Ectodermal cell (in vitro differentiated cells): ENCODE data around the gene ACAT2.
"Not testable (repeated sequence)": the region's sequence is repeated elsewhere in the genome, so short reads cannot be mapped to it uniquely, and the experiment has no call there.

ENCODE experiments used
- H3K27ac ChIP-seq: 2 replicates; pipeline ENCODE4 v1.7.0; 2013; ENCODE audit warnings: mild to moderate bottlenecking, low read depth, low read length; ENCODE audit not compliant: insufficient read depth, poor library complexity, severe bottlenecking
- H3K27me3 ChIP-seq: 2 replicates; pipeline ENCODE4 v1.7.0; 2013; ENCODE audit warnings: mild to moderate bottlenecking, low read length; ENCODE audit not compliant: insufficient read depth, control insufficient read depth, poor library complexity, severe bottlenecking
- H3K36me3 ChIP-seq: one replicate; pipeline ENCODE4 v1.7.0; 2013; ENCODE audit warnings: low read length; ENCODE audit not compliant: control insufficient read depth, insufficient read depth
- H3K4me1 ChIP-seq: one replicate; pipeline ENCODE4 v1.7.0; 2013; ENCODE audit warnings: low read length; ENCODE audit not compliant: control insufficient read depth, insufficient read depth
- H3K4me3 ChIP-seq: 2 replicates; pipeline ENCODE4 v1.7.0; 2013; ENCODE audit warnings: low read depth, low read length, control low read depth; ENCODE audit not compliant: insufficient read depth
- H3K9me3 ChIP-seq: 2 replicates; pipeline ENCODE4 v1.7.0; 2013; ENCODE audit warnings: mild to moderate bottlenecking, low read length, moderate library complexity; ENCODE audit not compliant: control insufficient read depth
- WGBS, 2 experiments: methylation state at CpG; one replicate each; pipeline ENCODE4 v1.1.7; 2013; ENCODE audit warnings: missing lambda C conversion rate in 2 of 2; 5-methylcytosine and 5-hydroxymethylcytosine counted together

ACAT2 gene

DNA sequence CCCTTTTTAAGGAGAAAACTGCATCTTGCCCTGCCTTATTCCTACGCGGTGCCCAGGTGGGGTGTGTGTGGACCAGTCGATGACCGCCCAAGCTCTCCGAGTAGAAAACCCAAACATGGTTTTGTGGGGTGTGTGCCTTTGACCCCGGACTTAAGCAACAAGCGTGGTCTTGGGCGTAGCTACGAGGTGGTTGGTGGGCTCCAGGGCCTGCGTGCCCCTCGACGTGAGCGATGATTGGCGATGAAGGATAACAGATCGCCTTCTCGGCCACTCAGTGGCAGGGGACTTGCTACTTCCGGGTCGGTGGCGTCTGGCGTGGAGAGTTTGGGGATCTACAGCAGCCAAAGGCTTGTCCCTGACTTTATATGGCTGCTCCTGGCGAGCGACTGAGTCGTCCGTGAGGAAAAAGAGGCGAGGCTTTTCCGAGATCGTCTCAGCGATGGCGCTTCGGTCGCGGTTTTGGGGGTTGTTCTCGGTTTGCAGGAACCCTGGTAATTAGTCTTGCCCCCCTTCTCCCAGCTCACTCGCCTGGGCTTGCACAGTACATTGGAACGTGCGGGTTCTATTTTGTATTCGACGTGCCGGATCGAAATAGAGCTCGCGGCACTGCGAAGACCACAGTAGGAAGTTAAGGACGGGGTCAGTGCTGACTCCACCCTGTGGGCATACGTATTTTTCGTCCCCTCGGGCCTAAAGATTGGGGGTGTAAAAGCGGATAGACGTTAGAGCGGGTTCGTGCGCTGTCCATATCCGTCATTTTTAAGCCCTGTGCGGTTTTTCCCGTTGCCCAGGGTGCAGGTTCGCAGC, 28.5 kb downstream of the ACAT2 start, which contains the start of gene MRPL18:
Gene MRPL18 (plus strand): TSS at position 319 of the 807 bp plus-strand sequence. CDS start 121 bp downstream, at position 440.
- peak within 1 kb of the TSS; percentile 91 for H3K27ac ChIP-seq
- H3K4me3 ChIP-seq = peak within 1 kb of the TSS; percentile 68
- peaks cover 10% of the 10 kb centered on the region for H3K36me3 ChIP-seq
- H3K4me1 ChIP-seq = peaks cover 7% of the 10 kb centered on the region
- H3K27me3 ChIP-seq = no peaks in the 10 kb centered on the region
- H3K9me3 ChIP-seq = no peaks in the 10 kb centered on the region
- 0% methylated on average over 56 of the region's 56 CpGs for WGBS, 2 experiments

DNA sequence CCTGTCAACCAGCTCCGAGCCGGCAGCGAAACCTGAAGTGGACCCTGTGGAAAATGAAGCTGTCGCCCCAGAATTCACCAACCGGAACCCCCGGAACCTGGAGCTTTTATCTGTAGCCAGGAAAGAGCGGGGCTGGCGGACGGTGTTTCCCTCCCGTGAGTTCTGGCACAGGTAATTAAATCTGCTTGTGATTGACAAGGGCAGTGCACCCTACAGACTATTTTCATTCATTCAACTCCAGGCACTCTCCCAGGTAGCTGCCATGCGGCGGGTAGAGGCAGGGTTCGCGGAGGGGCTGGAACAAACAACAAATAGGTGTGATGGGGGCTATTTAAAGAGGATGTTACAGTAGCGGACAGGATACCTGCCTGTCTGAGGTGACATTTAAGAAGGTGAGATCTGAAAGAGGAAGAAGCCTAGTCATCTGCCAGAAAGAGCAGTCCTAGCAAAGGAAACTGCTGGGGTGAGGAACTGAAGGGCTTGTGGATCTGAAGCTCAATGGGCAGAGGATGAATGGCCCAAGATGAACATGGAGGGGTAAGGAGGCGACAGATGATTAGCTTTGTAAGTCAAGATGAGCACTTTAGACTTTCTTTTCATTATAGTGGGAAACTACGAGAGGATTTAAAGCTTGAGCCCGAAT, 29.2 kb downstream of the ACAT2 start:
- WGBS, 2 experiments = 19 to 21% methylated on average over 18 of the region's 18 CpGs
- H3K36me3 ChIP-seq = peaks cover 6% of the 10 kb centered on the region
- H3K27ac ChIP-seq = no peak overlapping the region
- peak overlapping the region; percentile 68 for H3K4me3 ChIP-seq
- no peaks in the 10 kb centered on the region for H3K27me3 ChIP-seq
- no peaks in the 10 kb centered on the region for H3K9me3 ChIP-seq
- H3K4me1 ChIP-seq = peaks cover 7% of the 10 kb centered on the region

DNA sequence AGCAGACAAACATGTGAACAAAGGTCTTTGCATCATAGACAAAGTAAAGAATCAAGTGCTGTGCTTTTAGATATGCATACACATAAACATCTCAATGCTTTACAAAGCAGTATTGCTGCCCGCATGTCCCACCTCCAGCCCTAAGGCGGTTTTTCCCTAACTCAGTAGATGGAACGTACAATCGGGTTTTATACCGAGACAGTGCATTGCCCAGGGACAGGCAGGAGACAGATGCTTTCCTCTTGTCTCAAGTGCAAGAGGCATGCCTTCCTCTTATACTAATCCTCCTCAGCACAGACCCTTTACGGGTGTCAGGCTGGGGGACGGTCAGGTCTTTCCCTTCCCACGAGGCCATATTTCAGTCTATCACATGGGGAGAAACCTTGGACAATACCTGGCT, 33.1 kb downstream of the ACAT2 start:
- H3K9me3 ChIP-seq, H3K27ac ChIP-seq, H3K27me3 ChIP-seq, H3K4me3 ChIP-seq, H3K4me1 ChIP-seq: not testable (repeated sequence)
- 88 to 92% methylated on average over 8 of the region's 8 CpGs for WGBS, 2 experiments
- H3K36me3 ChIP-seq = peaks cover 18% of the 10 kb centered on the region

DNA sequence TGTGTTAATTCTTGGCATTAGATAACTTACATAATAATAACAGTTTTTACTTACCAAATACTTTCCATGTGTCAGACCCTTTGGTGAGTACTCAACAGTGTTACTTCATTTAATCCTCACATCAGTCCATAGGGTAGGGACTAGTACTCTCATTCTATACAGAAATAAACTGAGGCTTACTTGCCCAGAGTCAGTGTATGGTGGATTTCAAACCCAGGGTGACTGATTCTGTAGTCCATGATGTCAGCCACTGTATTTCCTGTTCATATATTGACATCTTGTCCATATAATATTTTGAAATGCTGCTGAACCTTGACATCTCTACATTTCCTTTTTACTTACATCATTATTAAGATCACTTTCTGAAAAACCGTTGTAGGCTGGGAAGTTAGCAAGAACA, 35.7 kb downstream of the ACAT2 start:
- Histone ChIP-seq H3K36me3 (peaks cover 18% of the 10 kb centered on the region), H3K27ac (no peak overlapping the region), H3K4me1 (no peaks in the 10 kb centered on the region), H3K4me3 (no peak overlapping the region), H3K27me3 (no peaks in the 10 kb centered on the region), H3K9me3 (no peaks in the 10 kb centered on the region)
- 0 to 8% methylated on average over 1 of the region's 1 CpG for WGBS, 2 experiments

DNA sequence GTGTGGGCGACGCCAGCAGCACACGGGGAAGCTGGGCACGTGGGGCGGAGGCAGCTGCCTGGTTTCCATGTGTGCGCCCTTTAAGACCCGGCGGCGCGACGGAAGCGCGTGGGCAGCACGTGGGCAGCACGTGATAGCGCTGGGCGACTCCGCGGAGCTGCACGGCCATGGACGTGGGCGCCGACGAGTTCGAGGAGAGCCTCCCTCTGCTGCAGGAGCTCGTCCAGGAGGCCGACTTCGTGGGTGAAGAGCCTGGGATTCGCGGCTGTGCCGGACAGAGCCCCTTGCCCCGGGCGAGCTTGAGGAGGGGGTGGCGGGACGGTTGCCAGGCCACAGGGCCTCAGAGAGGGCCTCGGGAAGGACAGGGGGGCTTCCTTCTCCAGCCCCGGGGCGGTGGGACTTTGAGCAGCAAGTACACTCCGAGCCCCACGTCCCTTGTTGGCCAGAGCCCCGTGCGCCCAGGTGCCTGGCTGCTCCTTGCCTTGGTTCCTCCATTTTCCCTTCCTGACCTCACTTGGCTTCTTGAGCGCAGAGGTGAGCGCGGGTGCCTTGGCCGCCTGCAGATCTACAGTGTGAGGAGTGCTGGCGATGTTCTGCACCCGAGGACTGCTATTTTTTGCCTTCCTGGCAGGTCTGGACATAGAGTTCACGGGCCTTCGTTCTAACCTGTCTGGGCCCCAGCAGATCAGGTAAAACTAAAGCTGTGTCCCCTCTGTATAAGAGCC, 38.5 kb downstream of the ACAT2 start, which contains the start of gene PNLDC1:
Gene PNLDC1 (plus strand): TSS at position 136 of the 725 bp plus-strand sequence. CDS start 32 bp downstream, at position 168.
- H3K27ac ChIP-seq = no peak within 1 kb of the TSS
- no peaks in the 10 kb centered on the region for H3K4me1 ChIP-seq
- no peaks in the 10 kb centered on the region for H3K27me3 ChIP-seq
- no peak within 1 kb of the TSS for H3K4me3 ChIP-seq
- no peaks in the 10 kb centered on the region for H3K9me3 ChIP-seq
- 95% methylated on average over 50 of the region's 50 CpGs for WGBS, 2 experiments
- H3K36me3 ChIP-seq = peaks cover 13% of the 10 kb centered on the region

DNA sequence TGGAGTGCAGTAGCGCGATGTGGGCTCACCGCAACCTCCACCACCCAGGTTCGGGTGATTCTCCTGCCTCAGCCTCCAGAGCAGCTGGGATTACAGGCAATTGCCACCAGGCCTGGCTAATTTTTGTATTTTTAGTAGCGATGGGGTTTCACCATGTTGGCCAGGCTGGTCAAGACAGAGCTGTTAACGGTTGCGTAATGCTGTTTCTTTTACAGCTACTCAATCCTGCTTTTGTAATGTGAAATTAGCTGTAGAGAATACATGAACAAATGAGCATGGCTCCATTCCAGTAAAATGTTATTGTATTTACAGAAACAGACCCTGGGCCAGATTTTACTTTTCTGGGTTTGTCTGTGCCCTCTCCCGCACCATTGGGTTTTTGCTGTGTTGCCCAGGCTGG, 40.1 kb downstream of the ACAT2 start:
- peaks cover 13% of the 10 kb centered on the region for H3K36me3 ChIP-seq

DNA sequence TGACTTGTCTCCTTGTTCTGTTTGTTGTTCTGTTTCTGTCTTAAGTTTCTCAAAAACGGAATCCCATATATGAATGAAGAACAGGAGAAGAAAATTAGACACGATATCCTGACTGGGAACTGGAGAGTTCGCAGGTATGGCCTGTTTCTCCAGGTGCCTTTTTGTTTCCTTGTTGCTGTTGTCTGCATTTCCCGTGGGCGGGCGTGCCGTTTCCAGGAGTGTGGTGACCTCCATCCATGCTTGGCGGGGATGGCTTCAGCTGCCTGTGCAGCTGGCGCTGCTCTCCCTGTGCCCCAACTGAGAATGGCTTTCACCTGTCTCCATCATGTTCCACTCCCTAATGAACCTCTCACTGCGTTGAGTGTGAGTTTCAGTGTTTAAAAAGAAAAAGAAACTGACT, 42.7 kb downstream of the ACAT2 start:
- H3K27ac ChIP-seq = no peak overlapping the region
- 95% methylated on average over 10 of the region's 10 CpGs for WGBS, 2 experiments
- H3K27me3 ChIP-seq = no peaks in the 10 kb centered on the region

More for the DNA sequence above, 40.1 kb downstream of the ACAT2 start:
- Histone ChIP-seq H3K4me1 (no peaks in the 10 kb centered on the region), H3K27ac (no peak overlapping the region), H3K9me3 (no peaks in the 10 kb centered on the region), H3K4me3 (no peak overlapping the region), H3K27me3 (no peaks in the 10 kb centered on the region)
- 92 to 93% methylated on average over 8 of the region's 8 CpGs for WGBS, 2 experiments

DNA sequence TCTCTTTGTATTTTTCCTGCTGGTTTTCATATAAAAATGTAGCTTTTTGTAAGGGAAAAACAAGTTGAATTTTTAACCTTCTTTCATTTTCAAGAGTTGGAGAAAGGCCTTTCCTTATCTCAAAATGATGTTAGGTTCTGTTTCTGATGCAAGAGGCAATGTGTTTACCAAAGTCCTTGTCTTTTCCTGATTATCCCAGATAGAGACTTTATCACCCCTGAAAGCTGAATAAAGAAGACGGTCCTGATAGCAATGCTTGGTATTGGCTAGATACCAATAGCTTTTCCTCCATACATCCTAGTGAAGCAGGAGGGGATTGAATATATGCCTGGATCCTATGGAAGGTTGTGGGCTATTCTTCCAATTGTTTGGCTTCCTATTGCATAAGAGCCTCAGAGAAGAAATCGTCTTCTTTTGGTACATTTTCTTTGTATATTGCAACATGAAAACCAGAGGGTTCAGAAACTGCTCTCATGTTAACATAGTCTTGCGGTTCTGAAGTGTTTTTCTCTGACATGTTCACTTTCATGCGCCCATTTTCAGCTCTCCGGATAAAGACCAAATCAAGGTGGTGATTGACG, 43.7 kb downstream of the ACAT2 start:
- WGBS, 2 experiments = 85 to 87% methylated on average over 5 to 6 of the region's 6 CpGs

More for the DNA sequence above, 42.7 kb downstream of the ACAT2 start:
- Histone ChIP-seq H3K9me3 (no peaks in the 10 kb centered on the region), H3K4me3 (no peak overlapping the region), H3K4me1 (no peaks in the 10 kb centered on the region), H3K36me3 (no peaks in the 10 kb centered on the region)

DNA sequence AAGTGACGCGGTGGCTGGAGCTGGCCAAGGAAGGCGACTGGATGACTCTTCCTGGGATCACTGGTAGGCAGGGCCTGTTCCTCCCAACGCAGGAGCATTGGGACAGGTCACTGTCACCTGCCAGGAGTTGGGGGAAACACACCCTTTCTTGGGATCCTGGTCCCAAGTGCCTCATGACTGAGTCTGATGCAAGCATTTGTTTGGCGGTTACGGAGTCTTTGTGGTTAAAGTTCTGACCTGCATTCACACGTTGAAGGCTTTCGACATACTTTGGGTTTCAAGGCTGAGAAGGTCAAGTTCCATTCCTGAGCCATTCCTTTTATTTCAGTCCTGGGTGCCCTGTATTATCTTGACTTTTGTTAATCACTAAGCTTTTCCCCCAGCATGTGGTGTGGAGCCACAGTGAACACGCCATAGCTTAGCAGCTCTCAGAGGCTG, 44.2 kb downstream of the ACAT2 start:
- H3K36me3 ChIP-seq = no peaks in the 10 kb centered on the region
- no peak overlapping the region for H3K4me3 ChIP-seq
- H3K9me3 ChIP-seq = no peaks in the 10 kb centered on the region
- no peaks in the 10 kb centered on the region for H3K4me1 ChIP-seq
- no peak overlapping the region for H3K27ac ChIP-seq
- WGBS, 2 experiments = 95% methylated on average over 9 of the region's 9 CpGs
- no peaks in the 10 kb centered on the region for H3K27me3 ChIP-seq

More for the DNA sequence above, 43.7 kb downstream of the ACAT2 start:
- H3K4me3 ChIP-seq = no peak overlapping the region
- H3K27me3 ChIP-seq = no peaks in the 10 kb centered on the region
- no peaks in the 10 kb centered on the region for H3K9me3 ChIP-seq
- no peaks in the 10 kb centered on the region for H3K36me3 ChIP-seq
- H3K4me1 ChIP-seq = no peaks in the 10 kb centered on the region
- H3K27ac ChIP-seq = no peak overlapping the region
